Nephron progenitor cell (in vitro differentiated cells): ENCODE data around the gene KLHL15.

Source experiments
- DNase-seq: peaks from one replicate; pipeline ENCODE4 v3.0.0; 2021
- H3K27ac Mint-ChIP-seq: 2 replicates; pipeline ENCODE4 v1.8.0; 2021; ENCODE audit warnings: mild to moderate bottlenecking, moderate library complexity, mixed read lengths
- H3K27me3 Mint-ChIP-seq: 2 replicates; pipeline ENCODE4 v1.8.0; 2021; ENCODE audit warnings: mild to moderate bottlenecking, low read depth, mixed read lengths; ENCODE audit not compliant: poor library complexity
- H3K36me3 Mint-ChIP-seq: 2 replicates; pipeline ENCODE4 v1.8.0; 2021; ENCODE audit warnings: low read depth, mixed read lengths
- H3K4me1 Mint-ChIP-seq: 2 replicates; pipeline ENCODE4 v1.8.0; 2021; ENCODE audit warnings: mixed read lengths
- H3K4me3 Mint-ChIP-seq: 2 replicates; pipeline ENCODE4 v1.8.0; 2021; ENCODE audit warnings: mild to moderate bottlenecking, moderate library complexity, mixed read lengths
- H3K9me3 Mint-ChIP-seq: 2 replicates; pipeline ENCODE4 v1.8.0; 2021; ENCODE audit warnings: mild to moderate bottlenecking, moderate library complexity, mixed read lengths
- CTCF ChIP-seq: fragments of 200-600 bp; sonication (generic); IDR thresholded peaks from 2 replicates; pipeline ENCODE4 v1.5.0; 2021; ENCODE audit warnings: antibody characterized with exemption

KLHL15 gene

GRCh38 chrX:23945206-23945605, 81.8 kb downstream of the KLHL15 start:
- H3K27me3 Mint-ChIP-seq = peaks cover 12% of the 10 kb centered on the region
- H3K9me3 Mint-ChIP-seq = no peaks in the 10 kb centered on the region
- no peak overlapping the region for H3K27ac Mint-ChIP-seq
- no peaks in the 10 kb centered on the region for H3K36me3 Mint-ChIP-seq
- no peak for TF ChIP-seq CTCF
- H3K4me3 Mint-ChIP-seq = no peak overlapping the region
- no peak for DNase-seq
- no peaks in the 10 kb centered on the region for H3K4me1 Mint-ChIP-seq

GRCh38 chrX:23944234-23944633, 82.8 kb downstream of the KLHL15 start:
- no peak for DNase-seq
- Mint-ChIP-seq H3K36me3 (no peaks in the 10 kb centered on the region), H3K9me3 (no peaks in the 10 kb centered on the region), H3K4me1 (no peaks in the 10 kb centered on the region), H3K4me3 (no peak overlapping the region), H3K27ac (no peak overlapping the region), H3K27me3 (peaks cover 12% of the 10 kb centered on the region)
- no peak for TF ChIP-seq CTCF

- no peaks in the 10 kb centered on the region for H3K4me1 Mint-ChIP-seq
- peaks cover 9% of the 10 kb centered on the region for H3K27me3 Mint-ChIP-seq
- H3K36me3 Mint-ChIP-seq = no peaks in the 10 kb centered on the region
- DNase-seq = no peak
- no peak overlapping the region for H3K4me3 Mint-ChIP-seq
- no peak for TF ChIP-seq CTCF
- H3K27ac Mint-ChIP-seq = no peak overlapping the region
- no peaks in the 10 kb centered on the region for H3K9me3 Mint-ChIP-seq
Observed at GRCh38 chrX:23939203-23939602, 87.8 kb downstream of the KLHL15 start.

GRCh38 chrX:23938690-23939089, 88.3 kb downstream of the KLHL15 start:
- H3K27me3 Mint-ChIP-seq = peaks cover 9% of the 10 kb centered on the region
- no peaks in the 10 kb centered on the region for H3K4me1 Mint-ChIP-seq
- no peaks in the 10 kb centered on the region for H3K9me3 Mint-ChIP-seq
- no peak overlapping the region for H3K4me3 Mint-ChIP-seq
- no peaks in the 10 kb centered on the region for H3K36me3 Mint-ChIP-seq
- no peak for DNase-seq
- no peak for TF ChIP-seq CTCF
- no peak overlapping the region for H3K27ac Mint-ChIP-seq

GRCh38 chrX:23937100-23937499, 89.9 kb downstream of the KLHL15 start:
- H3K9me3 Mint-ChIP-seq = no peaks in the 10 kb centered on the region
- no peak overlapping the region for H3K27ac Mint-ChIP-seq
- TF ChIP-seq CTCF = no peak
- no peak overlapping the region for H3K4me3 Mint-ChIP-seq
- no peaks in the 10 kb centered on the region for H3K4me1 Mint-ChIP-seq
- H3K27me3 Mint-ChIP-seq = peaks cover 4% of the 10 kb centered on the region
- DNase-seq = no peak
- H3K36me3 Mint-ChIP-seq = no peaks in the 10 kb centered on the region

GRCh38 chrX:23936180-23936579, 90.8 kb downstream of the KLHL15 start:
- no peaks in the 10 kb centered on the region for H3K9me3 Mint-ChIP-seq
- no peaks in the 10 kb centered on the region for H3K4me1 Mint-ChIP-seq
- no peak overlapping the region for H3K4me3 Mint-ChIP-seq
- no peak for TF ChIP-seq CTCF
- H3K27ac Mint-ChIP-seq = no peak overlapping the region
- peaks cover 4% of the 10 kb centered on the region for H3K27me3 Mint-ChIP-seq
- H3K36me3 Mint-ChIP-seq = no peaks in the 10 kb centered on the region
- no peak for DNase-seq
